ENCODE measurements around the gene BLOC1S3. TPM values are rescaled to one million over a fixed set of nuclear protein-coding genes. Genes with fewer than 3 reads are reported as not detected.

Gene BLOC1S3
- total and polyA plus RNA-seq, 2 of the 13 experiments (the other 11 are each of a cell fraction or from before 2014, with no cell fraction given): 4.3 to 4.8 TPM

DNA sequence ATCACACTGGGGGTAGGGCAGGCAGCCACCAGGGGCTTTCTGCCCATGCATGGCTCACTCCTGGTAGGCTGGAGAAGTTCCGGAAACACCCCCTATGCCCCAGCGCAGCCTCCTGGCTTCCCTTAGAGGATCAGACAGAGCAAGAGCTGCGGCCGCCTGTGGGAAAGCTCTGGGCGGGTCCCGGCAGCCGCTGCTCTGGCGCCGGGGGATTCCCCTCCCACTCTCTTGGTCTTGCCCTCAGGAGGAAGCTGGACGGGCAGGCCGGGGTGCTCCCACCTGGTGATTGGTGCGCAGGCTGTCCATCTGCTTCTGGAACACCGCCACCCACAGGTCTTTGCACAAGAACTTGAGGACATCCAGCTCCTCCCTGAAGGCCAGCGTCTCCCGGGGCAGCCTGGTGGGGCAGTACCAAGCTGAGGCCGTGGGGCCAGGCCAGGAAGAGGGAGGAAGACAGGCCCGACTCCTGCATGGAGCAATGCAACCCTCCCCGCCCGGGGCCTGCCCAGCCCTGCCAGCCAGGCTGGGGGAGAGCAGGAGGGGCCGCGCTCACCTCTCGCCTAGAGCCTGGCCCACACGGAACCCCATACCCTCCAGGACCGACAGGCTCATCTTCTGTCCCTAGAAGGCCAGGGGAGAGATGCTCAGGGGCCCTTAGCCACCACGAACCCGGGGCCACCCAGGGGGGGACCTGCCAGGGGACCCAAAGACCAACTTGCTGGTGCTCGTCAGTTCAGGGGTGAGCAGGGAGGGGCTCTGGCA lies 13.8 kb upstream of the BLOC1S3 start (continued):
- TF ChIP-seq, protein P1, sequence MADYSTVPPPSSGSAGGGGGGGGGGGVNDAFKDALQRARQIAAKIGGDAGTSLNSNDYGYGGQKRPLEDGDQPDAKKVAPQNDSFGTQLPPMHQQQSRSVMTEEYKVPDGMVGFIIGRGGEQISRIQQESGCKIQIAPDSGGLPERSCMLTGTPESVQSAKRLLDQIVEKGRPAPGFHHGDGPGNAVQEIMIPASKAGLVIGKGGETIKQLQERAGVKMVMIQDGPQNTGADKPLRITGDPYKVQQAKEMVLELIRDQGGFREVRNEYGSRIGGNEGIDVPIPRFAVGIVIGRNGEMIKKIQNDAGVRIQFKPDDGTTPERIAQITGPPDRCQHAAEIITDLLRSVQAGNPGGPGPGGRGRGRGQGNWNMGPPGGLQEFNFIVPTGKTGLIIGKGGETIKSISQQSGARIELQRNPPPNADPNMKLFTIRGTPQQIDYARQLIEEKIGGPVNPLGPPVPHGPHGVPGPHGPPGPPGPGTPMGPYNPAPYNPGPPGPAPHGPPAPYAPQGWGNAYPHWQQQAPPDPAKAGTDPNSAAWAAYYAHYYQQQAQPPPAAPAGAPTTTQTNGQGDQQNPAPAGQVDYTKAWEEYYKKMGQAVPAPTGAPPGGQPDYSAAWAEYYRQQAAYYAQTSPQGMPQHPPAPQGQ (CRISPR knock-in tag; IDR thresholded peaks at IDR 0.05; ENCODE audit: borderline replicate concordance): no peak
- TF ChIP-seq, protein P2, sequence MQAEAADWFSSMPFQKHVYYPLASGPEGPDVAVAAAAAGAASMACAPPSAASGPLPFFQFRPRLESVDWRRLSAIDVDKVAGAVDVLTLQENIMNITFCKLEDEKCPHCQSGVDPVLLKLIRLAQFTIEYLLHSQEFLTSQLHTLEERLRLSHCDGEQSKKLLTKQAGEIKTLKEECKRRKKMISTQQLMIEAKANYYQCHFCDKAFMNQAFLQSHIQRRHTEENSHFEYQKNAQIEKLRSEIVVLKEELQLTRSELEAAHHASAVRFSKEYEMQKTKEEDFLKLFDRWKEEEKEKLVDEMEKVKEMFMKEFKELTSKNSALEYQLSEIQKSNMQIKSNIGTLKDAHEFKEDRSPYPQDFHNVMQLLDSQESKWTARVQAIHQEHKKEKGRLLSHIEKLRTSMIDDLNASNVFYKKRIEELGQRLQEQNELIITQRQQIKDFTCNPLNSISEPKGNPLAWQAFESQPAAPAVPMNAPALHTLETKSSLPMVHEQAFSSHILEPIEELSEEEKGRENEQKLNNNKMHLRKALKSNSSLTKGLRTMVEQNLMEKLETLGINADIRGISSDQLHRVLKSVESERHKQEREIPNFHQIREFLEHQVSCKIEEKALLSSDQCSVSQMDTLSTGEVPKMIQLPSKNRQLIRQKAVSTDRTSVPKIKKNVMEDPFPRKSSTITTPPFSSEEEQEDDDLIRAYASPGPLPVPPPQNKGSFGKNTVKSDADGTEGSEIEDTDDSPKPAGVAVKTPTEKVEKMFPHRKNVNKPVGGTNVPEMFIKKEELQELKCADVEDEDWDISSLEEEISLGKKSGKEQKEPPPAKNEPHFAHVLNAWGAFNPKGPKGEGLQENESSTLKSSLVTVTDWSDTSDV (CRISPR knock-in tag; IDR thresholded peaks at IDR 0.05): no peak
- TF ChIP-seq ELF1 (CRISPR knock-in tag; IDR thresholded peaks at IDR 0.05): no peak
- no peak for TF ChIP-seq ZNF160 (CRISPR knock-in tag; IDR thresholded peaks at IDR 0.05)
- TF ChIP-seq ZNF670 (CRISPR knock-in tag; IDR thresholded peaks at IDR 0.05; ENCODE audit: borderline replicate concordance): no peak
- TF ChIP-seq XBP1 (CRISPR knock-in tag; IDR thresholded peaks at IDR 0.05): no peak
- peak; percentile 56; the same call in 1 of the 2 replicates for TF ChIP-seq KDM2A (CRISPR knock-in tag; IDR thresholded peaks at IDR 0.05; ENCODE audit: borderline replicate concordance, low read depth)
- TF ChIP-seq YY1 (IDR thresholded peaks at IDR 0.05; ENCODE audit: insufficient read depth, insufficient replicate concordance, low read depth, low read length): no peak
- peak; percentile 54; the same call in 1 of the 2 replicates for TF ChIP-seq ZNF292 (CRISPR knock-in tag; IDR thresholded peaks at IDR 0.05; ENCODE audit: borderline replicate concordance, low read depth)
- TF ChIP-seq CENPX (CRISPR knock-in tag; IDR thresholded peaks at IDR 0.05): no peak
- TF ChIP-seq RXRB (CRISPR knock-in tag; IDR thresholded peaks at IDR 0.05; ENCODE audit: borderline replicate concordance): no peak
- TF ChIP-seq GATAD1 (CRISPR knock-in tag; IDR thresholded peaks at IDR 0.05): no peak
- no peak for TF ChIP-seq ELF4 (CRISPR knock-in tag; IDR thresholded peaks at IDR 0.05; ENCODE audit: borderline replicate concordance)
- TF ChIP-seq ZNF839 (CRISPR knock-in tag; IDR thresholded peaks at IDR 0.05; ENCODE audit: borderline replicate concordance): no peak
- TF ChIP-seq ZNF430 (CRISPR knock-in tag; IDR thresholded peaks at IDR 0.05): no peak
- TF ChIP-seq, protein P3, sequence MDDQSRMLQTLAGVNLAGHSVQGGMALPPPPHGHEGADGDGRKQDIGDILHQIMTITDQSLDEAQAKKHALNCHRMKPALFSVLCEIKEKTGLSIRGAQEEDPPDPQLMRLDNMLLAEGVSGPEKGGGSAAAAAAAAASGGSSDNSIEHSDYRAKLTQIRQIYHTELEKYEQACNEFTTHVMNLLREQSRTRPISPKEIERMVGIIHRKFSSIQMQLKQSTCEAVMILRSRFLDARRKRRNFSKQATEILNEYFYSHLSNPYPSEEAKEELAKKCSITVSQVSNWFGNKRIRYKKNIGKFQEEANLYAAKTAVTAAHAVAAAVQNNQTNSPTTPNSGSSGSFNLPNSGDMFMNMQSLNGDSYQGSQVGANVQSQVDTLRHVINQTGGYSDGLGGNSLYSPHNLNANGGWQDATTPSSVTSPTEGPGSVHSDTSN (CRISPR knock-in tag; IDR thresholded peaks at IDR 0.05; ENCODE audit: borderline replicate concordance): no peak
- TF ChIP-seq ZBTB8A (CRISPR knock-in tag; IDR thresholded peaks at IDR 0.05; ENCODE audit: borderline replicate concordance, low read depth): no peak
- peak; percentile 58; the same call in 1 of the 2 replicates for TF ChIP-seq SP5 (CRISPR knock-in tag; IDR thresholded peaks at IDR 0.05; ENCODE audit: borderline replicate concordance, low read depth)
- no peak for TF ChIP-seq BHLHE40 (IDR thresholded peaks at IDR 0.05; ENCODE audit: low read length)
- no peak for TF ChIP-seq ZNF510 (CRISPR knock-in tag; IDR thresholded peaks at IDR 0.05; ENCODE audit: low read depth)
- TF ChIP-seq ELF3 (CRISPR knock-in tag; IDR thresholded peaks at IDR 0.05): peak; percentile 15; the same call in 1 of the 2 replicates
- TF ChIP-seq THYN1 (CRISPR knock-in tag; IDR thresholded peaks at IDR 0.05; ENCODE audit: borderline replicate concordance, low read depth): no peak
- no peak for TF ChIP-seq ZNF83 (CRISPR knock-in tag; IDR thresholded peaks at IDR 0.05; ENCODE audit: borderline replicate concordance)
- no peak for TF ChIP-seq TOPORS (CRISPR knock-in tag; IDR thresholded peaks at IDR 0.05)
- TF ChIP-seq ZNF737 (CRISPR knock-in tag; IDR thresholded peaks at IDR 0.05; ENCODE audit: borderline replicate concordance): no peak

All from HepG2 (cell line).